OCI-LY7 (cell line): ENCODE data around the gene YWHAQ. TPM values are rescaled to one million over a fixed set of nuclear protein-coding genes. Genes with fewer than 3 reads are reported as not detected.

Experiments
- BruUV-seq: library from RNA; stranded (reverse); fragments of 400-500 nt; replicated peaks from 2 replicates; lab custom pipeline; 2021; lab: Mats Ljungman, UMichigan
- CTCF ChIA-PET: fragments of 300-600 bp; sonication (Branson Sonifier 250); formaldehyde crosslinking; loops from one replicate; lab custom pipeline; 2022; ENCODE audit warnings: antibody characterized with exemption; ENCODE audit not compliant: unreplicated experiment; lab: Charles Lee
- POLR2A ChIA-PET: fragments of 300-600 bp; sonication (Branson Sonifier 250); formaldehyde crosslinking; loops from one replicate; lab custom pipeline; 2022; ENCODE audit warnings: antibody characterized with exemption; lab: Charles Lee
- DNase-seq: peaks from one replicate; pipeline ENCODE4 v3.0.0-alpha.2; 2015; ENCODE audit warnings: low spot score
- H2AFZ ChIP-seq: fragments of 200-600 bp; sonication (generic), shearing (Covaris generic); 2 replicates; pipeline ENCODE4 v1.6.1; 2014; ENCODE audit warnings: mild to moderate bottlenecking, antibody characterized with exemption, low read length, moderate library complexity
- H3K27ac ChIP-seq: fragments of 200-600 bp; sonication (generic); 2 replicates; pipeline ENCODE4 v1.5.1; 2014; ENCODE audit warnings: mixed run types, low read depth, mild to moderate bottlenecking, moderate library complexity, low read length, inconsistent platforms; ENCODE audit not compliant: poor library complexity, severe bottlenecking
- H3K36me3 ChIP-seq: fragments of 200-600 bp; sonication (generic); 2 replicates; pipeline ENCODE4 v1.6.1; 2014; ENCODE audit warnings: mild to moderate bottlenecking, antibody characterized with exemption, low read length, moderate library complexity, mixed read lengths; ENCODE audit not compliant: insufficient read depth
- H3K4me1 ChIP-seq: fragments of 200-600 bp; sonication (generic); 2 replicates; pipeline ENCODE4 v1.5.1; 2014; ENCODE audit warnings: mild to moderate bottlenecking, low read length; ENCODE audit not compliant: insufficient read depth, poor library complexity, severe bottlenecking
- H3K4me2 ChIP-seq: fragments of 200-600 bp; sonication (generic); 2 replicates; pipeline ENCODE4 v1.6.1; 2014; ENCODE audit warnings: mild to moderate bottlenecking, low read length
- H3K4me3 ChIP-seq: fragments of 200-600 bp; sonication (generic); 2 replicates; pipeline ENCODE4 v1.5.1; 2014; ENCODE audit warnings: mild to moderate bottlenecking, low read depth, low read length; ENCODE audit not compliant: poor library complexity, severe bottlenecking
- H3K79me2 ChIP-seq: fragments of 200-600 bp; sonication (generic); 2 replicates; pipeline ENCODE4 v1.6.1; 2016; ENCODE audit warnings: low read depth, mild to moderate bottlenecking, low read length, moderate library complexity, mixed read lengths; ENCODE audit not compliant: insufficient read depth
- H3K9me2 ChIP-seq: fragments of 200-600 bp; sonication (generic); 2 replicates; pipeline ENCODE4 v1.6.1; 2016; ENCODE audit warnings: mild to moderate bottlenecking, low read length, mixed read lengths; ENCODE audit not compliant: insufficient read depth
- H3K9me3 ChIP-seq: fragments of 200-600 bp; sonication (generic); 2 replicates; pipeline ENCODE4 v1.6.1; 2014; ENCODE audit warnings: mild to moderate bottlenecking, mixed run types, low read length, mixed read lengths
- H4K20me1 ChIP-seq: fragments of 200-600 bp; sonication (generic); 2 replicates; pipeline ENCODE4 v1.6.1; 2014; ENCODE audit warnings: mild to moderate bottlenecking, antibody characterized with exemption, low read length, moderate library complexity, mixed read lengths; ENCODE audit not compliant: insufficient read depth
- EZH2phosphoT487 ChIP-seq: fragments of 200-600 bp; sonication (generic); IDR thresholded peaks from 2 replicates; pipeline ENCODE4 v1.6.1; 2018; ENCODE audit warnings: low read depth, borderline replicate concordance, mild to moderate bottlenecking, mixed run types, antibody characterized with exemption, low read length, moderate library complexity, mixed read lengths
- intact Hi-C: fragments of 100-400 bp; cut with micrococcal nuclease; formaldehyde crosslinking; loops from one replicate; pipeline ENCODE4 v1.10.0; 2022; ENCODE audit not compliant: unreplicated experiment
- total RNA-seq, 2 experiments: library from RNA; depleted of rRNA in 1 of 2; stranded (reverse); fragments of >200 nt in 1 of 2; shearing (Covaris generic) in 1 of 2; gene quantifications; 2 replicates each; pipeline ENCODE4 v1.2.3, GENCODE V29; 2014 to 2022
- TF ChIP-seq, protein P1 (sequence below): fragments of 200-600 bp; sonication (generic); conservative IDR thresholded peaks from 2 replicates; pipeline ENCODE4 v1.5.1; 2014; ENCODE audit warnings: mild to moderate bottlenecking, antibody characterized with exemption, low read length, moderate library complexity, mixed read lengths

The YWHAQ gene
- total RNA-seq, 2 experiments from 2014 or later, result 181 to 252 TPM

DNA sequence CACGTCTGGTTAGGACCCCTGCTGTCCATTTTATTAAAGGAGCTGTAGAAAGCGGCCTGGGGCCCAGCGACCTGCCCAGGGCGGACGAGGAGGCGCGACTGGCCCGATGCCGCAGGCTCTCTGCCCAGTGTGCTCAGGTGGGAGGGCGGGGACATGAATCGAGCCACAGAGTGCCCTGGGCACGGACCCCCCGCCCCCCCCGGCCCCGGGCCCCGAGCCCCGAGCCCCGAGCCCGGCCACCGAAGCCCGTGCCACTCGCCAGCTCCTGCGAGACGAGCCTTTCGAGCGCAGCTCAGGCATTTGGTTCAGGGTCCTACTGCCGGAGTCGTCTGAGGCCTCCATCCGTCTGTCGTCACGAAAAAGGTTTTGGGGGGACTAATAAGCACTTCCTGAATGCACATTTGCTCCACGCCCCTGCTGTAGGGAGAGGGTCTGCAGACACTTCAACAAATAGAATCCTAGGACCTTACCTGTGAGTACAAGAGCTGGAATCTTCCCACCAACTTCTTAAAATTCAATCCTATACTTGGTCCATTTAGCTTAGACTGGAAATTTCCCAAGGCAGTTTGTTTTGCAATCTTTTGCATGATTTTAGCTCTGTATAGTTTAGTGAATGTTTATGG, 74.6 kb downstream of the YWHAQ start:
- no TSS peak for BruUV-seq
- Histone ChIP-seq H3K27ac (peak overlapping the region; percentile 97), H3K4me1 (peaks cover 23% of the 10 kb centered on the region), H3K4me2 (peak overlapping the region; percentile 79), H3K9me2 (no peaks in the 10 kb centered on the region), H3K79me2 (peaks cover 58% of the 10 kb centered on the region), H3K36me3 (peaks cover 21% of the 10 kb centered on the region), H3K9me3 (no peaks in the 10 kb centered on the region), H3K4me3 (peak overlapping the region; percentile 89), H4K20me1 (peaks cover 15% of the 10 kb centered on the region; the same call in 1 of the 2 replicates), H2AFZ (no peak overlapping the region; the same call in 1 of the 2 replicates)
- ChIA-PET POLR2A (interaction anchor here (0.6 to 5.0 kb wide), 24 partner anchors 8 to 1948 kb away, joined by 3 to 50 read pairs (median 5); no protein-coding TSS in a partner anchor), CTCF (interaction anchor here (0.6 to 0.7 kb wide), 3 partner anchors 21 to 134 kb away, joined by 3 to 4 read pairs (median 3); no protein-coding TSS in a partner anchor)
- DNase-seq, result peak; percentile 61
- no peak for TF ChIP-seq EZH2phosphoT487
- TF ChIP-seq, protein P1, sequence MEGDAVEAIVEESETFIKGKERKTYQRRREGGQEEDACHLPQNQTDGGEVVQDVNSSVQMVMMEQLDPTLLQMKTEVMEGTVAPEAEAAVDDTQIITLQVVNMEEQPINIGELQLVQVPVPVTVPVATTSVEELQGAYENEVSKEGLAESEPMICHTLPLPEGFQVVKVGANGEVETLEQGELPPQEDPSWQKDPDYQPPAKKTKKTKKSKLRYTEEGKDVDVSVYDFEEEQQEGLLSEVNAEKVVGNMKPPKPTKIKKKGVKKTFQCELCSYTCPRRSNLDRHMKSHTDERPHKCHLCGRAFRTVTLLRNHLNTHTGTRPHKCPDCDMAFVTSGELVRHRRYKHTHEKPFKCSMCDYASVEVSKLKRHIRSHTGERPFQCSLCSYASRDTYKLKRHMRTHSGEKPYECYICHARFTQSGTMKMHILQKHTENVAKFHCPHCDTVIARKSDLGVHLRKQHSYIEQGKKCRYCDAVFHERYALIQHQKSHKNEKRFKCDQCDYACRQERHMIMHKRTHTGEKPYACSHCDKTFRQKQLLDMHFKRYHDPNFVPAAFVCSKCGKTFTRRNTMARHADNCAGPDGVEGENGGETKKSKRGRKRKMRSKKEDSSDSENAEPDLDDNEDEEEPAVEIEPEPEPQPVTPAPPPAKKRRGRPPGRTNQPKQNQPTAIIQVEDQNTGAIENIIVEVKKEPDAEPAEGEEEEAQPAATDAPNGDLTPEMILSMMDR, result no peak
- intact Hi-C loops, result loop anchor here (10.0 kb wide), 1 partner anchor 489 kb away; the partner anchor contains the start of gene KLF11

DNA sequence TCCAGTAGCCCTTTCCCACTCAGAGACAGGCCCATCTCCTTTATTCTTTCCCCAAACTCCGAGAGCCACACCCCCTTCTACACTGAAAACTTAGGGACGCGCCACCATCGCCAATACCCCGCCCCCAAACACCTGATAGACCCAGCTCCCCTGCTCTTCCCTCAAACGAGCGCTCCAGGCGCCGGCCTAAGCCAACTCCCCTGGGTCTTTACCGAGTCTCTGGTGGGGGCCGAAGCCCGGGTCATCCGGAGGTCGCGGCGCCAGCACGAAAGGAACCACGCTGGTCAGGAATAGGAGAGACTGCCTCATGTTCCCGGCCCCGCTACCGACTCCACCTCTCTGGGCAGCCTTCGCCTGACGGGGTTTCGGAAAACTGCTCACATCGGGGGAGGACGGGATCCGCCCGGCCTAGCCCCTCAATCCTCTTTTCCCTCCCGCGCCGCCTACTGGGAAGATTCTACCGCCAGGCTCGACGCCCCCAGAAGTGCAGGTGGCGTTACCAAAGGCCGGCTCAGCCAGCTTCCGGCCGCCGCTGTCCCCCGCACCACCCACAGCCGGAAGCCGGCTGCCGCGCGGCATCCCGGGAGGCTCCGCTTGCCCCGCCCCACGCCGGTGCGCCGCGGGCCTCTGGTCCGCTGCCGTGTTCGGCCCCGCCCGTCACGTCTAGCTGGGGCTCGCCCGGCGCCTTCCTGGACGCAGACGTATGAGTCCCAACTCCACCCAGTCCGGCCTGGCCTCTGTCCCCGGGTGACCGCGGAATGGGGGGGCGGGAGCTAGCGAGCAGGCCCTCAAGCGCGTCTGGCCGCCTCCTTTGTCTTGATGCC, 75.3 kb downstream of the YWHAQ start, which contains the start of gene ADAM17:
Gene ADAM17 (minus strand): TSS at position 534 of the 824 bp plus-strand sequence. CDS start 225 bp downstream, at position 309.
- peaks cover 65% of the 10 kb centered on the region for H3K79me2 ChIP-seq
- peaks cover 15% of the 10 kb centered on the region; the same call in 1 of the 2 replicates for H4K20me1 ChIP-seq
- TF ChIP-seq, protein P1, result peak; percentile 70
- TF ChIP-seq EZH2phosphoT487, result no peak
- no peaks in the 10 kb centered on the region for H3K9me2 ChIP-seq
- CTCF ChIA-PET, result interaction anchor here (0.6 to 0.9 kb wide), 3 partner anchors 9 to 133 kb away, joined by 3 to 4 read pairs (median 3); no protein-coding TSS in a partner anchor
- DNase-seq, result peak; percentile 94
- peak within 1 kb of the TSS; percentile 89 for H3K4me3 ChIP-seq
- no TSS peak for BruUV-seq
- H2AFZ ChIP-seq, result peak within 1 kb of the TSS; percentile 19; the same call in 1 of the 2 replicates
- H3K4me1 ChIP-seq, result peaks cover 30% of the 10 kb centered on the region
- intact Hi-C loops, result loop anchor here (1.0 to 10.0 kb wide), 3 partner anchors 75 to 489 kb away; partner anchors contain the start of genes CPSF3, ITGB1BP1, KLF11 and YWHAQ
- H3K4me2 ChIP-seq, result peak within 1 kb of the TSS; percentile 85
- peak within 1 kb of the TSS; percentile 97 for H3K27ac ChIP-seq
- no peaks in the 10 kb centered on the region for H3K9me3 ChIP-seq
- H3K36me3 ChIP-seq, result peaks cover 15% of the 10 kb centered on the region
- POLR2A ChIA-PET, result interaction anchor here (0.8 to 5.0 kb wide), 22 partner anchors 8 to 126 kb away, joined by 3 to 50 read pairs (median 4); no protein-coding TSS in a partner anchor
